SH-SY5Y (cell line): ENCODE results near the gene SGCD.

Source experiments
- GATA2 ChIP-seq: IDR thresholded peaks from 2 replicates; pipeline ENCODE4 v1.6.1; 2011; ENCODE audit warnings: mild to moderate bottlenecking, low read depth, low read length
- GATA3 ChIP-seq: IDR thresholded peaks from 2 replicates; pipeline ENCODE4 v1.6.1; 2011; ENCODE audit warnings: low read depth, mild to moderate bottlenecking, low read length, moderate library complexity

- TF ChIP-seq GATA3 (no peak), GATA2 (no peak)
Observed at GRCh38 chr5:156759156-156759555, 432.2 kb downstream of the SGCD start.
